Measurements from ENCODE around the gene ST3GAL3.

GRCh38 chr1:43945674-43946235, 238.4 kb downstream of the ST3GAL3 start:
- no peak for TF ChIP-seq CTCF (conservative IDR thresholded peaks at IDR 0.05)
- no peak for TF ChIP-seq ZFX (IDR thresholded peaks at IDR 0.05)

Data from C4-2B (cell line).